Caco-2 (cell line): Measurements from ENCODE around the gene CTXN3. TPM values are rescaled to one million over a fixed set of nuclear protein-coding genes. Genes with fewer than 3 reads are reported as not detected.

Source experiments
- BruUV-seq: library from RNA; stranded (reverse); fragments of 400-500 nt; replicated peaks from 2 replicates; lab custom pipeline; 2021; lab: Mats Ljungman, UMichigan
- CTCF ChIA-PET: fragments of 300-600 bp; sonication (Branson Sonifier 250); formaldehyde crosslinking; loops from one replicate; lab custom pipeline; 2022; ENCODE audit warnings: antibody characterized with exemption; lab: Charles Lee
- POLR2A ChIA-PET: fragments of 300-600 bp; sonication (Branson Sonifier 250); formaldehyde crosslinking; loops from one replicate; lab custom pipeline; 2022; ENCODE audit warnings: antibody characterized with exemption; lab: Charles Lee
- DNase-seq, 2 experiments: peaks; one replicate each; pipeline versions ENCODE4 v3.0.0 to v3.0.0-alpha.2; 2020 to 2022
- H3K27me3 ChIP-seq: replicated peaks from 2 replicates; pipeline ENCODE4 v1.6.0; 2011; ENCODE audit warnings: low read length; ENCODE audit not compliant: control insufficient read depth, insufficient read depth
- H3K36me3 ChIP-seq: 2 replicates; pipeline ENCODE4 v1.5.1; 2011; ENCODE audit warnings: low read length; ENCODE audit not compliant: control insufficient read depth, insufficient read depth
- H3K4me1 ChIP-seq: fragments of 250-450 bp; sonication (Bioruptor Pico); 2 replicates; pipeline ENCODE4 v1.5.1; 2020; ENCODE audit warnings: mild to moderate bottlenecking
- H3K4me3 ChIP-seq: 2 replicates; pipeline ENCODE4 v1.5.1; 2011; ENCODE audit warnings: low read depth, mild to moderate bottlenecking, control low read depth, low read length
- H3K9me3 ChIP-seq: fragments of 250-450 bp; sonication (Bioruptor Pico); 2 replicates; pipeline ENCODE4 v1.5.1; 2020; ENCODE audit warnings: mild to moderate bottlenecking, moderate library complexity
- H3K27ac Mint-ChIP-seq: one replicate; pipeline ENCODE4 v1.8.0; 2022; ENCODE audit warnings: mixed read lengths; ENCODE audit not compliant: unreplicated experiment
- H3K27me3 Mint-ChIP-seq: one replicate; pipeline ENCODE4 v1.8.0; 2022; ENCODE audit warnings: mixed read lengths; ENCODE audit not compliant: insufficient read depth, unreplicated experiment
- H3K36me3 Mint-ChIP-seq: one replicate; pipeline ENCODE4 v1.8.0; 2022; ENCODE audit warnings: mild to moderate bottlenecking, mixed read lengths; ENCODE audit not compliant: insufficient read depth, unreplicated experiment
- H3K4me1 Mint-ChIP-seq: one replicate; pipeline ENCODE4 v1.8.0; 2022; ENCODE audit warnings: low read depth, mixed read lengths; ENCODE audit not compliant: unreplicated experiment
- H3K4me3 Mint-ChIP-seq: one replicate; pipeline ENCODE4 v1.8.0; 2022; ENCODE audit warnings: mild to moderate bottlenecking, moderate library complexity, mixed read lengths; ENCODE audit not compliant: unreplicated experiment
- H3K9me3 Mint-ChIP-seq: one replicate; pipeline ENCODE4 v1.8.0; 2022; ENCODE audit warnings: mixed read lengths; ENCODE audit not compliant: unreplicated experiment
- CTCF ChIP-seq, 2 experiments: fragments of 200-600 bp in 1 of 2; IDR thresholded peaks; 1 replicate in 1 of 2; 2 replicates in 1 of 2; pipeline versions ENCODE4 v1.5.1 to v1.8.0; 2011 to 2022; ENCODE audit warnings: antibody characterized with exemption in 1 of 2, control low read depth in 1 of 2, inconsistent platforms in 1 of 2, low read depth in 1 of 2, low read length in 1 of 2, mild to moderate bottlenecking in 1 of 2, moderate library complexity in 1 of 2; ENCODE audit not compliant: insufficient read depth in 1 of 2, severe bottlenecking in 1 of 2, unreplicated experiment in 1 of 2
- intact Hi-C: fragments of 100-400 bp; cut with micrococcal nuclease; formaldehyde crosslinking; loops from one replicate; pipeline ENCODE4 v1.10.0; 2022; ENCODE audit not compliant: unreplicated experiment
- total RNA-seq: library from RNA; stranded (reverse); gene quantifications from 2 replicates; pipeline ENCODE4 v1.2.3, GENCODE V29; 2022

The CTXN3 gene
- total RNA-seq, 1 experiment from 2014 or later: not detected

- POLR2A ChIA-PET: no interaction called here
- H3K36me3 Mint-ChIP-seq: no peaks in the 10 kb centered on the region
- peaks cover 8% of the 10 kb centered on the region for H3K4me1 Mint-ChIP-seq
- no peak overlapping the region for H3K4me3 Mint-ChIP-seq
- DNase-seq: no peak
- CTCF ChIA-PET: no interaction called here
- no peaks in the 10 kb centered on the region for H3K9me3 Mint-ChIP-seq
- Histone ChIP-seq H3K4me1 (no peaks in the 10 kb centered on the region), H3K27me3 (no peaks in the 10 kb centered on the region), H3K36me3 (no peaks in the 10 kb centered on the region), H3K4me3 (no peak overlapping the region), H3K9me3 (no peaks in the 10 kb centered on the region)
- H3K27ac Mint-ChIP-seq: no peak overlapping the region
- BruUV-seq: no TSS peak
- H3K27me3 Mint-ChIP-seq: peaks cover 3% of the 10 kb centered on the region
- intact Hi-C loops: no loop called here
- TF ChIP-seq CTCF (IDR thresholded peaks at IDR 0.05; ENCODE audit: insufficient read depth in 1 of 2, low read depth in 1 of 2, low read length in 1 of 2, severe bottlenecking in 1 of 2, unreplicated experiment in 1 of 2): no peak
Observed at GRCh38 chr5:127660047-127660733, 11.3 kb downstream of the CTXN3 start.

GRCh38 chr5:127664093-127664492, 15.2 kb downstream of the CTXN3 start:
- POLR2A ChIA-PET: no interaction called here
- no peak overlapping the region for H3K4me3 ChIP-seq
- H3K9me3 ChIP-seq: no peaks in the 10 kb centered on the region
- Mint-ChIP-seq H3K9me3 (no peaks in the 10 kb centered on the region), H3K4me1 (peaks cover 8% of the 10 kb centered on the region), H3K4me3 (no peak overlapping the region), H3K36me3 (no peaks in the 10 kb centered on the region), H3K27me3 (peaks cover 3% of the 10 kb centered on the region), H3K27ac (no peak overlapping the region)
- H3K36me3 ChIP-seq: no peaks in the 10 kb centered on the region
- no peaks in the 10 kb centered on the region for H3K27me3 ChIP-seq
- no peak for DNase-seq
- no peak for TF ChIP-seq CTCF (IDR thresholded peaks at IDR 0.05; ENCODE audit: insufficient read depth in 1 of 2, low read depth in 1 of 2, low read length in 1 of 2, severe bottlenecking in 1 of 2, unreplicated experiment in 1 of 2)
- intact Hi-C loops: no loop called here
- CTCF ChIA-PET: no interaction called here
- H3K4me1 ChIP-seq: no peaks in the 10 kb centered on the region
- no TSS peak for BruUV-seq

GRCh38 chr5:127665641-127666040, 16.8 kb downstream of the CTXN3 start:
- TF ChIP-seq CTCF (IDR thresholded peaks at IDR 0.05; ENCODE audit: insufficient read depth in 1 of 2, low read depth in 1 of 2, low read length in 1 of 2, severe bottlenecking in 1 of 2, unreplicated experiment in 1 of 2): no peak
- ChIA-PET POLR2A (no interaction called here), CTCF (no interaction called here)
- Histone ChIP-seq H3K4me1 (no peaks in the 10 kb centered on the region), H3K27me3 (no peaks in the 10 kb centered on the region), H3K9me3 (no peaks in the 10 kb centered on the region), H3K4me3 (no peak overlapping the region), H3K36me3 (no peaks in the 10 kb centered on the region)
- Mint-ChIP-seq H3K4me1 (no peaks in the 10 kb centered on the region), H3K9me3 (no peaks in the 10 kb centered on the region), H3K36me3 (no peaks in the 10 kb centered on the region), H3K27ac (no peak overlapping the region), H3K27me3 (no peaks in the 10 kb centered on the region), H3K4me3 (no peak overlapping the region)
- no TSS peak for BruUV-seq
- intact Hi-C loops: no loop called here
- DNase-seq: no peak
